H9 (cell line): ENCODE measurements around the gene HTATIP2. TPM values are rescaled to one million over a fixed set of nuclear protein-coding genes. Genes with fewer than 3 reads are reported as not detected.
"Not testable (repeated sequence)": the region's sequence is repeated elsewhere in the genome, so short reads cannot be mapped to it uniquely, and the experiment has no call there.

Experiments
- DNase-seq: peaks from one replicate; pipeline ENCODE4 v3.0.0-alpha.2; 2017
- H2AFZ ChIP-seq: one replicate; pipeline ENCODE4 v1.6.1; 2013; ENCODE audit warnings: mild to moderate bottlenecking, low read length, control low read depth, moderate library complexity
- H2AK5ac ChIP-seq: 2 replicates; pipeline ENCODE4 v1.6.1; 2013; ENCODE audit warnings: low read length, control low read depth, mixed read lengths; ENCODE audit not compliant: insufficient read length
- H2BK120ac ChIP-seq: one replicate; pipeline ENCODE4 v1.6.1; 2013; ENCODE audit warnings: low read depth, mild to moderate bottlenecking, low read length, control low read depth, inconsistent platforms; ENCODE audit not compliant: poor library complexity, severe bottlenecking
- H2BK12ac ChIP-seq: 2 replicates; pipeline ENCODE4 v1.6.1; 2013; ENCODE audit warnings: low read length, control low read depth, mixed read lengths, low read depth; ENCODE audit not compliant: insufficient read length
- H2BK15ac ChIP-seq: 2 replicates; pipeline ENCODE4 v1.6.1; 2013; ENCODE audit warnings: low read depth, low read length, control low read depth
- H2BK20ac ChIP-seq: one replicate; pipeline ENCODE4 v1.6.1; 2013; ENCODE audit warnings: low read depth, mild to moderate bottlenecking, low read length, control low read depth, inconsistent platforms; ENCODE audit not compliant: poor library complexity, severe bottlenecking
- H2BK5ac ChIP-seq: 2 replicates; pipeline ENCODE4 v1.6.1; 2013; ENCODE audit warnings: low read length, control low read depth, mixed read lengths; ENCODE audit not compliant: insufficient read length
- H3K14ac ChIP-seq: 2 replicates; pipeline ENCODE4 v1.6.1; 2013; ENCODE audit warnings: low read length, control low read depth; ENCODE audit not compliant: insufficient read depth
- H3K18ac ChIP-seq: 2 replicates; pipeline ENCODE4 v1.6.1; 2013; ENCODE audit warnings: low read depth, mild to moderate bottlenecking, mixed read lengths, low read length, control low read depth; ENCODE audit not compliant: insufficient read length
- H3K23ac ChIP-seq: 2 replicates; pipeline ENCODE4 v1.6.1; 2013; ENCODE audit warnings: low read length, control low read depth, mixed read lengths, low read depth; ENCODE audit not compliant: insufficient read length
- H3K23me2 ChIP-seq: 2 replicates; pipeline ENCODE4 v1.6.1; 2013; ENCODE audit warnings: low read depth, mild to moderate bottlenecking, mixed read lengths, low read length, control low read depth; ENCODE audit not compliant: insufficient read length, poor library complexity, severe bottlenecking
- H3K27ac ChIP-seq: 2 replicates; pipeline ENCODE4 v1.5.1; 2013; ENCODE audit warnings: low read length, control low read depth, mixed read lengths, low read depth; ENCODE audit not compliant: insufficient read length
- H3K27me3 ChIP-seq: 2 replicates; pipeline ENCODE4 v1.6.1; 2013; ENCODE audit warnings: low read length, control low read depth, inconsistent platforms; ENCODE audit not compliant: insufficient read depth
- H3K4ac ChIP-seq: 2 replicates; pipeline ENCODE4 v1.6.1; 2013; ENCODE audit warnings: low read depth, mild to moderate bottlenecking, control low read depth, inconsistent platforms, low read length, moderate library complexity
- H3K4me1 ChIP-seq: 2 replicates; pipeline ENCODE4 v1.6.1; 2013; ENCODE audit warnings: low read length, control low read depth, inconsistent platforms; ENCODE audit not compliant: insufficient read depth
- H3K4me2 ChIP-seq: 2 replicates; pipeline ENCODE4 v1.6.1; 2013; ENCODE audit warnings: low read length, control low read depth, mixed read lengths; ENCODE audit not compliant: insufficient read length, insufficient read depth
- H3K56ac ChIP-seq: 2 replicates; pipeline ENCODE4 v1.6.1; 2013; ENCODE audit warnings: low read depth, mild to moderate bottlenecking, mixed read lengths, low read length, control low read depth; ENCODE audit not compliant: insufficient read length
- H3K79me1 ChIP-seq: 2 replicates; pipeline ENCODE4 v1.6.1; 2013; ENCODE audit warnings: low read depth, mild to moderate bottlenecking, moderate library complexity, low read length, control low read depth, inconsistent platforms; ENCODE audit not compliant: insufficient read depth, poor library complexity, severe bottlenecking
- H3K79me2 ChIP-seq: 2 replicates; pipeline ENCODE4 v1.6.1; 2013; ENCODE audit warnings: low read length, control low read depth, inconsistent platforms; ENCODE audit not compliant: insufficient read depth
- H3K9ac ChIP-seq: 2 replicates; pipeline ENCODE4 v1.6.1; 2013; ENCODE audit warnings: low read length, control low read depth, mixed read lengths; ENCODE audit not compliant: insufficient read length; ENCODE audit errors: extremely low read depth
- H3K9me3 ChIP-seq: one replicate; pipeline ENCODE4 v1.6.1; 2013; ENCODE audit warnings: low read depth, low read length, inconsistent platforms; ENCODE audit not compliant: control insufficient read depth
- H3T11ph ChIP-seq: one replicate; pipeline ENCODE4 v1.6.1; 2013; ENCODE audit warnings: mild to moderate bottlenecking, low read length, control low read depth, inconsistent platforms
- H4K20me1 ChIP-seq: one replicate; pipeline ENCODE4 v1.6.1; 2013; ENCODE audit not compliant: control insufficient read depth, insufficient read length, insufficient read depth
- H4K5ac ChIP-seq: 2 replicates; pipeline ENCODE4 v1.6.1; 2013; ENCODE audit warnings: low read depth, mild to moderate bottlenecking, mixed read lengths, low read length, control low read depth; ENCODE audit not compliant: insufficient read length
- H4K8ac ChIP-seq: replicated peaks from 2 replicates; pipeline ENCODE4 v1.6.1; 2013; ENCODE audit warnings: low read length, control low read depth, mixed read lengths, low read depth; ENCODE audit not compliant: insufficient read length
- H4K91ac ChIP-seq: 2 replicates; pipeline ENCODE4 v1.6.1; 2013; ENCODE audit warnings: low read depth, mild to moderate bottlenecking, moderate library complexity, mixed read lengths, low read length, control low read depth; ENCODE audit not compliant: insufficient read length
- H3K27ac Mint-ChIP-seq, 3 experiments: 2 replicates in 2 of 3; 3 replicates in 1 of 3; pipeline ENCODE4 v1.8.0; 2020 to 2021; ENCODE audit warnings: mixed read lengths in 3 of 3, mild to moderate bottlenecking in 1 of 3, moderate library complexity in 1 of 3
- H3K27me3 Mint-ChIP-seq: 2 replicates; pipeline ENCODE4 v1.8.0; 2021; ENCODE audit warnings: low read depth, mild to moderate bottlenecking, moderate library complexity, mixed read lengths
- H3K36me3 Mint-ChIP-seq, 3 experiments: 2 replicates in 2 of 3; 3 replicates in 1 of 3; pipeline ENCODE4 v1.8.0; 2020 to 2021; ENCODE audit warnings: low read depth in 3 of 3, mixed read lengths in 3 of 3; ENCODE audit not compliant: insufficient read depth in 1 of 3
- H3K4me1 Mint-ChIP-seq, 2 experiments: 2 replicates each; pipeline ENCODE4 v1.8.0; 2020; ENCODE audit warnings: mixed read lengths in 2 of 2
- H3K4me3 Mint-ChIP-seq, 2 experiments: 2 replicates in 1 of 2; 3 replicates in 1 of 2; pipeline ENCODE4 v1.8.0; 2020 to 2021; ENCODE audit warnings: mild to moderate bottlenecking in 2 of 2, mixed read lengths in 2 of 2, moderate library complexity in 1 of 2
- H3K9me3 Mint-ChIP-seq, 2 experiments: 2 replicates in 1 of 2; 3 replicates in 1 of 2; pipeline ENCODE4 v1.8.0; 2020; ENCODE audit warnings: mild to moderate bottlenecking in 2 of 2, mixed read lengths in 2 of 2, moderate library complexity in 1 of 2
- WGBS: extraction: QIAGEN DNeasy Blood & Tissue Kit; methylation state at CpG from one replicate; pipeline ENCODE4 v1.1.7; 2013; ENCODE audit warnings: missing lambda C conversion rate, low lambda C conversion rate, mixed read lengths; ENCODE audit not compliant: insufficient read length; ENCODE audit errors: extremely low coverage; 5-methylcytosine and 5-hydroxymethylcytosine counted together
- total RNA-seq: library from RNA; stranded (reverse); gene quantifications from 2 replicates; pipeline ENCODE4 v1.2.1, GENCODE V29; 2021
- TF ChIP-seq, protein P1 (sequence below): fragments of 200-600 bp; sonication (generic); conservative IDR thresholded peaks from 3 replicates; pipeline ENCODE4 v1.8.0; 2021; ENCODE audit warnings: antibody characterized with exemption, mild to moderate bottlenecking

Gene HTATIP2
- total RNA-seq, 1 experiment from 2014 or later = 32.8 TPM

DNA sequence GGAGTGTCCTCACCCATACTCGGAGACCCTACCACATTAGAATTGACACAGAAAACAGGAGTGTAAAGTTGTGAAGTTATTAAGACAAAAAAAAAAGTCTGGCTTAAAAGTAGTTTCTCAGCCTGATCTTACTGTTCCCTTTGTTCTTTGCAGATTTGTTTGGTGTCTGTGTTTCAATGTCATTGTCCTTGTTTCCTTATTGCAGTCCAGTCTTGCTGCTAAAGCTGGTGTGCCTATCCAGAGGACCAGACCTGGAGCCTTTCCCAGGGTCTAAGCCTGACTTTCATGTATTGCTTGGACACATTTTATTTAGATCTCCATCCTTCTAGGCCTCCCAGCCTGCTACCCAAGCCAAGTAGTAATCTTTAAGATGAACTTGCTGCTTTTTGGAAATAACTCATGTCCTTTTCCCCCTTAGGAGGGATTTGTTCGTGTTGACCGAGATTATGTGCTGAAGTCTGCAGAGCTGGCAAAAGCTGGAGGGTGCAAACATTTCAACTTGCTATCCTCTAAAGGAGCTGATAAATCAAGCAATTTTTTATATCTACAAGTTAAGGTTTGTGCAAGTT, 12.7 kb downstream of the HTATIP2 start:
- Histone ChIP-seq H3K4ac (no peak overlapping the region), H3K23me2 (no peaks in the 10 kb centered on the region), H2BK12ac (no peak overlapping the region), H4K5ac (no peak overlapping the region), H3K14ac (no peak overlapping the region), H2AFZ (no peak overlapping the region), H3T11ph (no peak overlapping the region), H3K27ac (no peak overlapping the region), H3K23ac (no peak overlapping the region), H4K91ac (no peak overlapping the region), H2BK5ac (no peak overlapping the region), H2BK120ac (no peak overlapping the region), H3K9ac (no peak overlapping the region), H3K4me1 (no peaks in the 10 kb centered on the region), H3K79me2 (no peaks in the 10 kb centered on the region), H3K9me3 (no peaks in the 10 kb centered on the region), H3K56ac (no peak overlapping the region), H3K18ac (no peak overlapping the region), H3K79me1 (no peaks in the 10 kb centered on the region), H2BK20ac (no peak overlapping the region), H2BK15ac (no peak overlapping the region), H3K27me3 (no peaks in the 10 kb centered on the region), H3K4me2 (no peak overlapping the region), H2AK5ac (no peak overlapping the region), H4K20me1 (no peaks in the 10 kb centered on the region), H4K8ac (no peak overlapping the region)
- Mint-ChIP-seq H3K9me3 (no peaks in the 10 kb centered on the region), H3K4me1 (no peaks in the 10 kb centered on the region), H3K27me3 (no peaks in the 10 kb centered on the region), H3K36me3 (peaks cover 0 to 10% (median 0%) of the 10 kb centered on the region in 3 experiments; a peak in 2 of 7 replicates), H3K27ac (no peak overlapping the region), H3K4me3 (no peak overlapping the region)
- TF ChIP-seq, protein P1, sequence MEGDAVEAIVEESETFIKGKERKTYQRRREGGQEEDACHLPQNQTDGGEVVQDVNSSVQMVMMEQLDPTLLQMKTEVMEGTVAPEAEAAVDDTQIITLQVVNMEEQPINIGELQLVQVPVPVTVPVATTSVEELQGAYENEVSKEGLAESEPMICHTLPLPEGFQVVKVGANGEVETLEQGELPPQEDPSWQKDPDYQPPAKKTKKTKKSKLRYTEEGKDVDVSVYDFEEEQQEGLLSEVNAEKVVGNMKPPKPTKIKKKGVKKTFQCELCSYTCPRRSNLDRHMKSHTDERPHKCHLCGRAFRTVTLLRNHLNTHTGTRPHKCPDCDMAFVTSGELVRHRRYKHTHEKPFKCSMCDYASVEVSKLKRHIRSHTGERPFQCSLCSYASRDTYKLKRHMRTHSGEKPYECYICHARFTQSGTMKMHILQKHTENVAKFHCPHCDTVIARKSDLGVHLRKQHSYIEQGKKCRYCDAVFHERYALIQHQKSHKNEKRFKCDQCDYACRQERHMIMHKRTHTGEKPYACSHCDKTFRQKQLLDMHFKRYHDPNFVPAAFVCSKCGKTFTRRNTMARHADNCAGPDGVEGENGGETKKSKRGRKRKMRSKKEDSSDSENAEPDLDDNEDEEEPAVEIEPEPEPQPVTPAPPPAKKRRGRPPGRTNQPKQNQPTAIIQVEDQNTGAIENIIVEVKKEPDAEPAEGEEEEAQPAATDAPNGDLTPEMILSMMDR = no peak
- DNase-seq = no peak
- WGBS = no CpG with 5 or more reads among the region's 3 CpGs

GRCh38 chr11:20385996-20386395, 22.5 kb downstream of the HTATIP2 start:
- not testable (repeated sequence) for DNase-seq, H2BK15ac ChIP-seq, H4K8ac ChIP-seq, H3T11ph ChIP-seq, H3K79me1 ChIP-seq, H3K23me2 ChIP-seq, H3K9ac ChIP-seq, H3K4ac ChIP-seq, H2BK12ac ChIP-seq, H3K23ac ChIP-seq, H3K27me3 Mint-ChIP-seq, H3K4me2 ChIP-seq, H3K27ac Mint-ChIP-seq, H4K20me1 ChIP-seq, H3K18ac ChIP-seq, H3K27me3 ChIP-seq, H2BK5ac ChIP-seq, H2BK20ac ChIP-seq, H3K14ac ChIP-seq, H3K27ac ChIP-seq, H2AFZ ChIP-seq, H3K4me1 ChIP-seq, H3K9me3 ChIP-seq, H4K5ac ChIP-seq, H3K79me2 ChIP-seq, H3K56ac ChIP-seq, H3K9me3 Mint-ChIP-seq, H2AK5ac ChIP-seq, H4K91ac ChIP-seq, H2BK120ac ChIP-seq
- no CpG with 5 or more reads among the region's 15 CpGs for WGBS
- peak overlapping the region; percentile 97; a peak in 3 of 5 replicates for H3K4me3 Mint-ChIP-seq
- peaks cover 2 to 12% (median 4%) of the 10 kb centered on the region in 3 experiments; a peak in 4 of 7 replicates for H3K36me3 Mint-ChIP-seq
- H3K4me1 Mint-ChIP-seq = peaks cover 10 to 15% of the 10 kb centered on the region in 2 experiments
